Dendritic cell treated with granulocyte-macrophage colony-stimulating factor and Interleukin-4, amounts not matched to agents 40 ng/mL and 50 ng/mL, for 4 days (primary cell): Measurements from ENCODE around the gene TBC1D10A.

ENCODE experiments used
- H3K27ac Mint-ChIP-seq: one replicate; pipeline ENCODE4 v1.8.0; 2022; ENCODE audit warnings: mild to moderate bottlenecking, mixed read lengths
- H3K27me3 Mint-ChIP-seq: one replicate; pipeline ENCODE4 v1.8.0; 2022; ENCODE audit warnings: mild to moderate bottlenecking, mixed read lengths
- H3K36me3 Mint-ChIP-seq: one replicate; pipeline ENCODE4 v1.8.0; 2022; ENCODE audit warnings: low read depth, mixed read lengths
- H3K4me1 Mint-ChIP-seq: one replicate; pipeline ENCODE4 v1.8.0; 2022; ENCODE audit warnings: low read depth, mixed read lengths
- H3K4me3 Mint-ChIP-seq: one replicate; pipeline ENCODE4 v1.8.0; 2022; ENCODE audit warnings: mild to moderate bottlenecking, moderate library complexity, mixed read lengths
- H3K9me3 Mint-ChIP-seq: one replicate; pipeline ENCODE4 v1.8.0; 2022; ENCODE audit warnings: mixed read lengths
- intact Hi-C: fragments of 100-400 bp; cut with micrococcal nuclease; formaldehyde crosslinking; loops from one replicate; pipeline ENCODE4 v1.15.0; 2022

The TBC1D10A gene, protein sequence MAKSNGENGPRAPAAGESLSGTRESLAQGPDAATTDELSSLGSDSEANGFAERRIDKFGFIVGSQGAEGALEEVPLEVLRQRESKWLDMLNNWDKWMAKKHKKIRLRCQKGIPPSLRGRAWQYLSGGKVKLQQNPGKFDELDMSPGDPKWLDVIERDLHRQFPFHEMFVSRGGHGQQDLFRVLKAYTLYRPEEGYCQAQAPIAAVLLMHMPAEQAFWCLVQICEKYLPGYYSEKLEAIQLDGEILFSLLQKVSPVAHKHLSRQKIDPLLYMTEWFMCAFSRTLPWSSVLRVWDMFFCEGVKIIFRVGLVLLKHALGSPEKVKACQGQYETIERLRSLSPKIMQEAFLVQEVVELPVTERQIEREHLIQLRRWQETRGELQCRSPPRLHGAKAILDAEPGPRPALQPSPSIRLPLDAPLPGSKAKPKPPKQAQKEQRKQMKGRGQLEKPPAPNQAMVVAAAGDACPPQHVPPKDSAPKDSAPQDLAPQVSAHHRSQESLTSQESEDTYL

DNA sequence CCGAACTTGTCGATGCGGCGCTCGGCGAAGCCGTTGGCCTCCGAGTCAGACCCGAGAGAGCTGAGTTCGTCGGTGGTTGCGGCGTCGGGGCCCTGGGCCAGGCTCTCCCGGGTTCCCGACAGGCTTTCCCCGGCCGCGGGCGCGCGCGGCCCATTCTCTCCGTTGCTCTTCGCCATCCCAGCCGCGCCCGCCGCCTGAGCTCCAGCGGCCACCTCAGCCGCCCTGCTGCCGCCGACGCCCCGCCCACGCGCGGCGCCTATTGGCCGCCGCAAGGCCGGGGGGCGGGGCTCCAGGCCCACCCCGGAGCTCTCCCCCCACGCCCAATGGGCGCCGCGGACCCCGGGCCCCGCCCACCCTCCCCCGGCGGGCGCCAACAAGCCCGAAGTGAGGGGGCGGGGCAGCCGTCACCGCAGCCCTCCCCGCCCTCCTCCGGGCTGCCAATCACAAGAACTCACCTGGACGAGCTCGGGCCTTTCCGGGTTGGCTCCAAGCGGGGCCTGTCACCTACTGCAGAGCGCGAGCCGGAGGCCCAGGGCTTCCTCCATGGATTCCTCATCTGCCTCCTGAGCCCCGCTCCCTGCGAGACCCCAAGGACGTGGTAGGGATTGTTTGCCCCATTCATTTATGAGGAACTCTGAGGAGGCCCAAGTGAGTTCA, at the start of gene TBC1D10A:
Gene TBC1D10A, minus strand, starts transcription at position 236 of the 657 bp plus-strand sequence. Its CDS starts 60 bp downstream, at position 176.
- H3K4me1 Mint-ChIP-seq = peaks cover 48% of the 10 kb centered on the region
- H3K27me3 Mint-ChIP-seq = no peaks in the 10 kb centered on the region
- peak within 1 kb of the TSS; percentile 86 for H3K4me3 Mint-ChIP-seq
- H3K9me3 Mint-ChIP-seq = no peaks in the 10 kb centered on the region
- intact Hi-C loops = loop anchor here (2.0 to 10.0 kb wide), 3 partner anchors 30 to 58 kb away; partner anchors contain the start of genes CASTOR1, CCDC157, RNF215 and SF3A1
- H3K36me3 Mint-ChIP-seq = peaks cover 52% of the 10 kb centered on the region
- H3K27ac Mint-ChIP-seq = peak within 1 kb of the TSS; percentile 85

DNA sequence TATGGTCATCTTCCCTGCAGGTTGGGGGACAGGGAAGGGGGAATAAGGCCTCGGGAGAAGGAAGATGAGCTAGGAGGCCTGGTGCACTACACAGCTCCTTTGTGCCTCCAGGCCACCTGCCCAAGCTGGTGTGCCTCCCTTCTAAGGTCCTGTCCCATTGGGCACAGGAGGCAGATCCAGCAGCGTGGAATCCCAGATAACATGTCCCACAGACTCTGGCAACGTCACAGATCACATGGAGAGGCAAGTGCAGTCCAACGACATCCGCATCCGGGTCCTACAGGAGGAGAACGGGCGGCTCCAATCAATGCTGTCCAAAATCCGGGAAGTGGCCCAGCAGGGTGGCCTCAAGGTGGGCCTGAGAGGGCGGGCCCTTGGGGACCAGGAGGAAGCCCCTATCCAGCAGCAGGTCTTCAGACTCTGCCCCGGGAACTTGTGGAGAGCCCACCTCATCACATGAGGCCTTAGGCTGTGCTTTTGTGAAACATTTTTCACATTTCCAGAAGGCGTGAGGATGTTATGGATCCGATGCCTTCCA, 48.6 kb upstream of the TBC1D10A start:
- no peak overlapping the region for H3K27ac Mint-ChIP-seq
- H3K9me3 Mint-ChIP-seq = no peaks in the 10 kb centered on the region
- no peak overlapping the region for H3K4me3 Mint-ChIP-seq
- H3K4me1 Mint-ChIP-seq = peaks cover 24% of the 10 kb centered on the region
- peaks cover 21% of the 10 kb centered on the region for H3K36me3 Mint-ChIP-seq
- intact Hi-C loops = no loop called here
- no peaks in the 10 kb centered on the region for H3K27me3 Mint-ChIP-seq

DNA sequence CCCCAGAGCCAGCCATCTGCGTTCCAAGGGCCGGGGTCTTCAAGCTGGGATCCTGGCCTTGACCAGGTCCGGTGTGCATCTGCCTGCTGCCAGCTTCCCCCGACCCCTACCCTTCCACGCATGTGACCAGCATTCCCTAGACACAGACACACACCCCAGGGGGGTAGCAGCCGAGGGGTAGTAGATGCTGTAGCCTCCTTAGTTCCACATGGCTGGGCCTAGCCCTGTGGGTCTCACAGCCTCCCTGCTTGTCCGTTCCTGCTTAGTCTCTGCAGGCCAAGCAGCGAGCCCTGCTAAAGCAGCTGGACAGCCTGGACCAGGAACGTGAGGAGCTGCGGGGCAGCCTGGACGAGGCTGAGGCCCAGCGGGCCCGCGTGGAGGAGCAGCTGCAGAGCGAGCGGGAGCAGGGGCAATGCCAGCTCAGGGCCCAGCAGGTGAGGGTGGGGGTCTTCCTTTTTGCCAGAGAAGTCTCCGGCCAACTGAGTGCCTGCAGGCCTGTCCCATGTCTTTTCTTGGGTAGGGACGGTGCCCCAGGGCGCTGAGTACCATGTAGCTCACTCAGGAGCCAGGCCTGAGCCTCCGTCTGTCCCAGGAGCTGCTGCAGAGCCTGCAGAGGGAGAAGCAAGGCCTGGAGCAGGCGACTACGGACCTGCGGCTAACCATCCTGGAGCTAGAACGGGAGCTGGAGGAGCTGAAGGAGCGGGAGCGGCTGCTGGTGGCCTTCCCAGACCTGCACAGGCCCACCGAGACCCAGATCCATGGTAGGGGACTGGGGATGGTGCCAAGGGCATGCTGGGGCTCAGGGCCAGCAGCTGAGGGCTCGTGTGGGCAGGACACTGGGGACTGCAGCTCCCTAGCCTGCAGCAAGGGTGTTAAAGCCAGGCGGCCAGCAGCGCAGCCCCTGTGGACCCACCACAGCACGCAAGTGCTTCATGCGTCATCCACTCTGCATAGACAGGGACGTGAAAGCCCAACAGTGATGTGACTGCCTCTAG, 46.9 kb upstream of the TBC1D10A start:
- Mint-ChIP-seq H3K27ac (peak overlapping the region; percentile 71), H3K36me3 (peaks cover 11% of the 10 kb centered on the region), H3K4me3 (no peak overlapping the region), H3K4me1 (peaks cover 23% of the 10 kb centered on the region), H3K27me3 (no peaks in the 10 kb centered on the region), H3K9me3 (no peaks in the 10 kb centered on the region)
- intact Hi-C loops = no loop called here

DNA sequence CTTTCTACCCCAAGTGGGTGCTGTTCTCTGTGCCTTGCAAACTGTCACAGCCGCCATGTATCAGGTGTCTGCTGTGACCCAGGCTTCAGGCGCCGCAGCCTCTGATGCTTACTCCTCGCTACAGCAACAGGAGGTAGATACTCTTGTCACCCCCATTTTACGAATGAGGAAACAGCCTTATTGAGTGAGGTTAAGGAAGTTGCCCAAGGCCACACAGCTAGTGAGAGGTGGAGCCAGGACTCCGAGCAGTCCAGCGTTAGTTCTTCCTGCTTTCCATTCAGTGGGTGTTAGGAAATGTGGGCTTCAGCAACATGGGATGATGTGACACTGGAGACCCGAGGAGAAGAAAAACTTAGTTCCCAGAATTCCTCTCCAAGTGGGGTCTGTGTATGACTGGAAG, 46.2 kb upstream of the TBC1D10A start:
- no peaks in the 10 kb centered on the region for H3K9me3 Mint-ChIP-seq
- intact Hi-C loops = no loop called here
- H3K27ac Mint-ChIP-seq = peak overlapping the region; percentile 71
- no peak overlapping the region for H3K4me3 Mint-ChIP-seq
- peaks cover 23% of the 10 kb centered on the region for H3K4me1 Mint-ChIP-seq
- no peaks in the 10 kb centered on the region for H3K27me3 Mint-ChIP-seq
- H3K36me3 Mint-ChIP-seq = peaks cover 9% of the 10 kb centered on the region

- H3K4me3 Mint-ChIP-seq = no peak overlapping the region
- peaks cover 23% of the 10 kb centered on the region for H3K4me1 Mint-ChIP-seq
- H3K27ac Mint-ChIP-seq = peak overlapping the region; percentile 71
- intact Hi-C loops = no loop called here
- H3K36me3 Mint-ChIP-seq = no peaks in the 10 kb centered on the region
- no peaks in the 10 kb centered on the region for H3K9me3 Mint-ChIP-seq
- no peaks in the 10 kb centered on the region for H3K27me3 Mint-ChIP-seq
These were observed 45.2 kb upstream of the TBC1D10A start for GRCh38 chr22:30371981-30372380.

DNA sequence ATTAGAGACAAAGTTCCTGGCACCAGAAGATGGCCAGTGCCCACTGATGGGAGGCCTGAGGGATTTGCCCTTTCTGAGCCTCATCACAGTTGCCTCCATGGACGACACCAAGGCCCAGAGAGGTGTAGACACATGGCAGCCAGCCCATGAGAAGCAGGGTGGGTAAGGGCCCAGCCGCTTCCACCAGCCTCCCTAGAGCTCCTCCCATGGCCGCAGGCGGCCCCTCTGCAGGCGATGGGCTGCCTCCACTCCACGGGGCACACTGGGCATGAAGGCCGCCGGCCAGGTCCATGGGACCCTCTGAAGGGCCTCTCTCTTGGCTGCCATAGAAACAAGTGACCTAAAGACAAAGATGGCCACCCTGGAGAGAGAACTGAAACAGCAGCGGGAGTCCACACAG, 44.6 kb upstream of the TBC1D10A start:
- H3K27me3 Mint-ChIP-seq = no peaks in the 10 kb centered on the region
- intact Hi-C loops = no loop called here
- H3K9me3 Mint-ChIP-seq = no peaks in the 10 kb centered on the region
- H3K36me3 Mint-ChIP-seq = peaks cover 3% of the 10 kb centered on the region
- no peak overlapping the region for H3K4me3 Mint-ChIP-seq
- peaks cover 23% of the 10 kb centered on the region for H3K4me1 Mint-ChIP-seq
- H3K27ac Mint-ChIP-seq = no peak overlapping the region

DNA sequence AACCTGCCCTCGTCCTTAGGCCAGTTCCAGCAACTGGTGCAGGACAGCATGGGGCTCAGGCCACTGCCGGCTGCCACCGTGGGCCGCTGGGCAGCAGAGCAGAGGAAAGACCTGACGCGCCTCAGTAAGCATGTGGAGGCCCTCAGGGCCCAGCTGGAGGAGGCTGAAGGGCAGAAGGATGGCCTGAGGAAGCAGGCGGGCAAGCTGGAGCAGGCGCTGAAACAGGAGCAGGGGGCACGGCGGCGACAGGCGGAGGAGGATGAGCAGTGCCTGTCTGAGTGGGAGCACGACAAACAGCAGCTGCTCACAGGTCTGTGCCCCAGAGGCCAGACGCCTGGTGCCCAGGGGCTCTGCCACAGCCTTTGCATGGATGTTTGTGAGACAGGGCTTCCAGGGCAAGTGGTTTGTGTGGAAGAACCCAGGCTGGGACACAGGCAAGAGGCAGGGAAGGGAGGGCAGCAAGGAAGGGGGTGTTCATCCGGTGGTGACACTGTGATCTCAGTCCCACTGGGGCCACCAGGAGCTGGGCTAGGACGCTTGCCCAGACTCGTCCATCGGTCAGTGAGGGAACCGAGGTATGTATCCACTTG, 44.0 kb upstream of the TBC1D10A start:
- Mint-ChIP-seq H3K4me3 (no peak overlapping the region), H3K4me1 (peaks cover 23% of the 10 kb centered on the region), H3K9me3 (no peaks in the 10 kb centered on the region), H3K27ac (peak overlapping the region; percentile 8), H3K36me3 (peaks cover 7% of the 10 kb centered on the region), H3K27me3 (no peaks in the 10 kb centered on the region)
- intact Hi-C loops = no loop called here

GRCh38 chr22:30368420-30368819, 41.7 kb upstream of the TBC1D10A start:
- Mint-ChIP-seq H3K27ac (no peak overlapping the region), H3K4me1 (peaks cover 18% of the 10 kb centered on the region), H3K9me3 (no peaks in the 10 kb centered on the region), H3K27me3 (no peaks in the 10 kb centered on the region), H3K36me3 (peaks cover 7% of the 10 kb centered on the region), H3K4me3 (no peak overlapping the region)
- intact Hi-C loops = no loop called here

DNA sequence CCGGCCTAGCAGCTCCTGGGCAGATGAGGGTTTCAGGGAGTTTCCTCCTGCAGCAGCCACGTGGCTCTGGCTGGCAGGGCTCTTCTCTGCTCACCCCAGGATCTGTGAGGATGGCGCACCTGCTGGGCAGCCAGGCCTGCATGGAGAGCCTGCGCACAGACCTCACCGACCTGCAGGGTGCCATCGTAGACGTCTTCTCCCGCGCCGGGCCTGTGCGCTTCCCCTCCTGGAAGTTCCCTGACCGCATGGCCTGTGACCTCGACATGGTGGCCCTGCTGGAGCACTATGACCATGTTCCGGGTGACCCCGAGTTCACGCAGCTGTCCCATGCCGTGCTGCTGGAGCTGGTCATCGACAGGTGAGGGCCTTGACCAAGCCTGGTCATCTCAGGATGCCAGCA, 39.1 kb upstream of the TBC1D10A start:
- no peaks in the 10 kb centered on the region for H3K4me1 Mint-ChIP-seq
- peaks cover 7% of the 10 kb centered on the region for H3K36me3 Mint-ChIP-seq
- intact Hi-C loops = no loop called here
- H3K9me3 Mint-ChIP-seq = no peaks in the 10 kb centered on the region
- H3K4me3 Mint-ChIP-seq = no peak overlapping the region
- H3K27ac Mint-ChIP-seq = no peak overlapping the region
- no peaks in the 10 kb centered on the region for H3K27me3 Mint-ChIP-seq

DNA sequence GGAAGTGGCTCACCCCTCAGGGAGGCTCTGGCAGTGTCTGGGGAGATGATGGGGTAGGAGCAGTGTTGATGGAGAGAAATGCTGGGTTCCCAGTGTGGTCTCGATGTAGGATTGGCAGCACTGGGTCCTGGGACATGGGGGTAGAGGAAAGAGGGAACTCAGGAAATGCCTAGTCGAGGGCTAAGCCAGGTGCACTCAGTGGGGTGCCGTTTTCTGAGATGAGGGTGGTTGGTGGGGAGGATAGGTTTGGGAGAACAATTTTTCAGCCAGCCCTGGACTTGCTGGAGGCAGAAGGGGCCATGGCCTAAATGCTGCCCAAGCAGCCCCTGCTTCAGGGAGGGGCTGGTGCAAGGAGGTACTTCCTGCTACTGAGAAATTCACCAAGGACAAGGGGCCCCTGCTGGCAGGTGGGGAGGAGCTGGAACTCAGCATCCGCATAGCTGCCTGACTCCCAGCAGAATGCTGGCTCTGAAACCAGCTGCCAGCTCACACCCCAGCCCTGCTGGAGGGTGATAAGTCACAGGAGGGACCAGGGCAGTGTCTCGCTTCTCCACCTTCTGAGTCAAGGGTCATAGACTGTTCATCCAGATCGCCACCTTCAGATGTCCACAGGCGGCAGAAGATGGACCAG, 36.0 kb upstream of the TBC1D10A start:
- Mint-ChIP-seq H3K9me3 (no peaks in the 10 kb centered on the region), H3K27ac (no peak overlapping the region), H3K36me3 (peaks cover 7% of the 10 kb centered on the region), H3K4me3 (no peak overlapping the region), H3K4me1 (peaks cover 4% of the 10 kb centered on the region), H3K27me3 (peaks cover 4% of the 10 kb centered on the region)
- intact Hi-C loops = no loop called here

GRCh38 chr22:30361916-30362650, 35.3 kb upstream of the TBC1D10A start:
- H3K4me3 Mint-ChIP-seq = no peak overlapping the region
- peaks cover 7% of the 10 kb centered on the region for H3K36me3 Mint-ChIP-seq
- intact Hi-C loops = no loop called here
- no peaks in the 10 kb centered on the region for H3K9me3 Mint-ChIP-seq
- no peak overlapping the region for H3K27ac Mint-ChIP-seq
- peaks cover 9% of the 10 kb centered on the region for H3K27me3 Mint-ChIP-seq
- peaks cover 10% of the 10 kb centered on the region for H3K4me1 Mint-ChIP-seq

- no peaks in the 10 kb centered on the region for H3K9me3 Mint-ChIP-seq
- peaks cover 9% of the 10 kb centered on the region for H3K27me3 Mint-ChIP-seq
- H3K36me3 Mint-ChIP-seq = peaks cover 17% of the 10 kb centered on the region
- H3K27ac Mint-ChIP-seq = no peak overlapping the region
- peaks cover 37% of the 10 kb centered on the region for H3K4me1 Mint-ChIP-seq
- intact Hi-C loops = no loop called here
- H3K4me3 Mint-ChIP-seq = no peak overlapping the region
These were observed 31.8 kb upstream of the TBC1D10A start for GRCh38 chr22:30358541-30358940.
